ENCODE data around the gene ANKRD53. TPM values are rescaled to one million over a fixed set of nuclear protein-coding genes. Genes with fewer than 3 reads are reported as not detected.

ANKRD53 gene
- total RNA-seq, 1 donor from 2014 or later = 0.56 TPM

DNA sequence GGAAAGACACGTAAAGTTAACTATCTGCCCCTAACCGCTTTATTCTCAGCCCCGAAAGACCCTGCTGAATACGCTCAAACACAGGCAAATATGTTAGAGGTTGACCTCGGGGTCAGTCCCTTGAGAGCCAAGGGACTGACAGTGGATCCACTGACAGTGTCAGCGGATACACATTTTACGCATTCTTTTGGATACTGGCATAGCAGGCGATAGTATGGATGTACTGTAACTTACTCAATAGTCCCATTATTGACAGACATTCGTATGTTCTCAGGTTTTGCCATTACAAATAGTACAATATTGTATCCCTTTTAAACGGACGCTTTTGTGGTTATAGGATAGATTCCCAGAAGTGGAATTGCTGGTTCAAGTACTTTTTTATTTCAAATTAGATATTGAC, 29.3 kb upstream of the ANKRD53 start:
- Mint-ChIP-seq H3K27me3 (ENCODE audit: unreplicated experiment) (peaks cover 12% of the 10 kb centered on the region), H3K36me3 (ENCODE audit: low read depth, unreplicated experiment) (peaks cover 5% of the 10 kb centered on the region), H3K9me3 (ENCODE audit: unreplicated experiment) (no peaks in the 10 kb centered on the region), H3K4me1 (ENCODE audit: unreplicated experiment) (peaks cover 14% of the 10 kb centered on the region), H3K4me3 (ENCODE audit: unreplicated experiment) (no peak overlapping the region), H3K27ac (ENCODE audit: unreplicated experiment) (no peak overlapping the region)
- DNase-seq (ENCODE audit: low spot score) = no peak
- TF ChIP-seq, protein P1, sequence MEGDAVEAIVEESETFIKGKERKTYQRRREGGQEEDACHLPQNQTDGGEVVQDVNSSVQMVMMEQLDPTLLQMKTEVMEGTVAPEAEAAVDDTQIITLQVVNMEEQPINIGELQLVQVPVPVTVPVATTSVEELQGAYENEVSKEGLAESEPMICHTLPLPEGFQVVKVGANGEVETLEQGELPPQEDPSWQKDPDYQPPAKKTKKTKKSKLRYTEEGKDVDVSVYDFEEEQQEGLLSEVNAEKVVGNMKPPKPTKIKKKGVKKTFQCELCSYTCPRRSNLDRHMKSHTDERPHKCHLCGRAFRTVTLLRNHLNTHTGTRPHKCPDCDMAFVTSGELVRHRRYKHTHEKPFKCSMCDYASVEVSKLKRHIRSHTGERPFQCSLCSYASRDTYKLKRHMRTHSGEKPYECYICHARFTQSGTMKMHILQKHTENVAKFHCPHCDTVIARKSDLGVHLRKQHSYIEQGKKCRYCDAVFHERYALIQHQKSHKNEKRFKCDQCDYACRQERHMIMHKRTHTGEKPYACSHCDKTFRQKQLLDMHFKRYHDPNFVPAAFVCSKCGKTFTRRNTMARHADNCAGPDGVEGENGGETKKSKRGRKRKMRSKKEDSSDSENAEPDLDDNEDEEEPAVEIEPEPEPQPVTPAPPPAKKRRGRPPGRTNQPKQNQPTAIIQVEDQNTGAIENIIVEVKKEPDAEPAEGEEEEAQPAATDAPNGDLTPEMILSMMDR (IDR thresholded peaks at IDR 0.05; ENCODE audit: unreplicated experiment) = no peak

DNA sequence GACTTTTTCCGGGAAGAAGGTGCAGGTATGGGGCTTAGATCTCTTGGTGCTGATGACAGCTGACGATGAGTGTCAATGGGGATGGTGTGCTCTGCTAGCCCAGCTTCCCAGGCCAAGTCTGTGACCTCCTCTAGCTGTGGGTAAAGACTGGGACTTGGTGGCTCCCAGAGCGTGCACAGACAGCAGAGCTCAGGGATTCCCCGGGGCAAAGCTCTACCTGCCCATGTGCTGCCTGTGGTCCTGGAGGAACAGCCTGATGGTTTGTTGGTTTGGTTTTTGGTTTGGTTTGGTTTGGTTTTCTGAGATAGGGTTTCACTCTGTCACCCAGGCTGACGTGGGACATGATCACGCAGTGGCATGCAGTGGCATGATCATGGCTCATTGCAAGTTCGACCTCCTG, 23.5 kb upstream of the ANKRD53 start:
- Mint-ChIP-seq H3K36me3 (ENCODE audit: low read depth, unreplicated experiment) (no peaks in the 10 kb centered on the region), H3K27ac (ENCODE audit: unreplicated experiment) (no peak overlapping the region), H3K4me1 (ENCODE audit: unreplicated experiment) (peaks cover 14% of the 10 kb centered on the region), H3K27me3 (ENCODE audit: unreplicated experiment) (peaks cover 3% of the 10 kb centered on the region), H3K4me3 (ENCODE audit: unreplicated experiment) (no peak overlapping the region), H3K9me3 (ENCODE audit: unreplicated experiment) (no peaks in the 10 kb centered on the region)
- TF ChIP-seq, protein P1 (IDR thresholded peaks at IDR 0.05; ENCODE audit: unreplicated experiment) = no peak
- DNase-seq (ENCODE audit: low spot score) = no peak

DNA sequence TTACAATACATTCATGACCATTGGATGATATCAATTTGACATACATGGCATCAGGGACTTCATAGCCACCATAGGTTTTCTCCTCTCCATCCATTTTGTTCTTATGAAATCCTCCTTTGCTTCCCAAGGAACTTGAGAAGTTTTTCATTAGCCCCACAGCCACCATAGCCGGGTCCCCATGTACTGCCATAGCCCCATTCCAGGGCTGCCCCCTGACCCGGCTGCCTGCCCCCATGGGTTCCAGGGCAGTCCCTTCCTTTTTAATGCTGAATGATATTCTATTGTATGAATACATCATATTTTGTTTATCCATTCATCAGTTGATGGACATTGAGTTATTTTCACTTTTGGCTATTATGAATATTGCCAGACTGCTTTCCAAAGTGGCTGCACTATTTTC, 22.3 kb upstream of the ANKRD53 start:
- no peaks in the 10 kb centered on the region for H3K9me3 Mint-ChIP-seq (ENCODE audit: unreplicated experiment)
- no peak overlapping the region for H3K4me3 Mint-ChIP-seq (ENCODE audit: unreplicated experiment)
- H3K27me3 Mint-ChIP-seq (ENCODE audit: unreplicated experiment) = peaks cover 7% of the 10 kb centered on the region
- peaks cover 14% of the 10 kb centered on the region for H3K4me1 Mint-ChIP-seq (ENCODE audit: unreplicated experiment)
- DNase-seq (ENCODE audit: low spot score) = no peak
- no peaks in the 10 kb centered on the region for H3K36me3 Mint-ChIP-seq (ENCODE audit: low read depth, unreplicated experiment)
- TF ChIP-seq, protein P1 (IDR thresholded peaks at IDR 0.05; ENCODE audit: unreplicated experiment) = no peak
- H3K27ac Mint-ChIP-seq (ENCODE audit: unreplicated experiment) = no peak overlapping the region

DNA sequence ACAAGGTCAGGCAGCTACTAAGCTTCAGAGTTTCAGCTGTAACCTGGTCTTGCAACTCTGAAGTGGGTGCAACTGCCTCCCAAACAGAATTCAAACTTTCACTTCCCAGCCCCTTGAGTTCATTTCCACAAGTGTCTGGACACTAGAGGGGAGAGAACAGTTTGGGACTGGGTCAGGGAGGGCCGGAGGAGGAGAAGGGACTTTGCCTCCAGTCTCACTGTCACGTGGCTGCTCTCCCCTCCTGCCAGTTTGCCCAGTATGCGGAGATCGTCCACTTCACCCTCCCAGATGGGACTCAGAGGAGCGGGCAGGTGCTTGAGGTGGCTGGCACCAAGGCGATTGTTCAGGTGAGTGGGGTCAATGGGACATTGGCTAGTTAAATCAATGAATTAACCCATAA, 20.6 kb upstream of the ANKRD53 start:
- peaks cover 6% of the 10 kb centered on the region for H3K27me3 Mint-ChIP-seq (ENCODE audit: unreplicated experiment)
- H3K4me3 Mint-ChIP-seq (ENCODE audit: unreplicated experiment) = no peak overlapping the region
- DNase-seq (ENCODE audit: low spot score) = no peak

DNA sequence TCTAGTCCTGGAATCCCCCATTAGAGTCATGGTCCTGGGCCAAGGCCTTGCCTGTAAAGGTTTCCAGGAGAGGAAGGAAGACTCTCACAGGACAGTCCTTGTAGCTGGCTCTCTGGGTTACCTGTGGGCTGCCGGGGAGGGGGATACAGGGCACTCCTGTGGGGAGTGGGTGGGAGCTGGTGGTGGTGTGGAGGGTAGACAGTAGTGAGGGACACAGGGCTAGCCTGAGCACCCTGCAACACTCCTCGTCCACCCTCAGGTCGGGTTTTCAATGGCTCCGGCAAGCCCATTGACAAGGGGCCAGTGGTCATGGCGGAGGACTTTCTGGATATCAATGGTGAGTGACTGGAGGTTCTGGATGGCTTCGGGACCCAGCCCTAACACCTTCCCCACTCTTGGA, 19.7 kb upstream of the ANKRD53 start:
- Mint-ChIP-seq H3K9me3 (ENCODE audit: unreplicated experiment) (no peaks in the 10 kb centered on the region), H3K4me1 (ENCODE audit: unreplicated experiment) (peaks cover 14% of the 10 kb centered on the region)
- DNase-seq (ENCODE audit: low spot score) = no peak

More for the DNA sequence above, 20.6 kb upstream of the ANKRD53 start:
- no peak overlapping the region for H3K27ac Mint-ChIP-seq (ENCODE audit: unreplicated experiment)
- H3K36me3 Mint-ChIP-seq (ENCODE audit: low read depth, unreplicated experiment) = no peaks in the 10 kb centered on the region
- no peaks in the 10 kb centered on the region for H3K9me3 Mint-ChIP-seq (ENCODE audit: unreplicated experiment)
- TF ChIP-seq, protein P1 (IDR thresholded peaks at IDR 0.05; ENCODE audit: unreplicated experiment) = no peak
- H3K4me1 Mint-ChIP-seq (ENCODE audit: unreplicated experiment) = peaks cover 14% of the 10 kb centered on the region

More for the DNA sequence above, 19.7 kb upstream of the ANKRD53 start:
- H3K27me3 Mint-ChIP-seq (ENCODE audit: unreplicated experiment) = peaks cover 11% of the 10 kb centered on the region
- no peaks in the 10 kb centered on the region for H3K36me3 Mint-ChIP-seq (ENCODE audit: low read depth, unreplicated experiment)
- H3K4me3 Mint-ChIP-seq (ENCODE audit: unreplicated experiment) = no peak overlapping the region
- TF ChIP-seq, protein P1 (IDR thresholded peaks at IDR 0.05; ENCODE audit: unreplicated experiment) = no peak
- no peak overlapping the region for H3K27ac Mint-ChIP-seq (ENCODE audit: unreplicated experiment)
